ENCODE results near the gene CAMTA1. TPM values are rescaled to one million over a fixed set of nuclear protein-coding genes. Genes with fewer than 3 reads are reported as not detected.

Gene CAMTA1
- polyA plus RNA-seq, 1 donor (not counting 4 experiments of a cell fraction or from before 2014, with no cell fraction given): 51.4 TPM

DNA sequence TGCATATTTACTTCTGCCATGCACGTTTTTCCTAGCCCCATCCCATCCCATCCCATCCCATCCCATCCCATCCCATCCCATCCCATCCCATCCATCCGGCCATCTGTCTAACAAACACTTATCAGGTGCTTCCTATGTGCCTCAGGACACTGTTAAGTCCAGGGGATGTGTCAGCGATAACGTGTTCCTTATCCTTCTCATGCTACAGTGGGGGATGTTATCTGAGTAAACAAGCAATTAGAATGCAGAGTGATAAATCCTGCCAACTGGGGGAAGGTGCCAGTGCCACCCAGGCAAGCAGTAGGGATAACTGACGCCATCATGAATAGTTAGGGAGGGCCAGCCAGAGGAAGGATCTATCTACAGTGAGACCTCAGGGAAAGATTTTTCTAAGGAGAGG is 304.2 kb downstream of the CAMTA1 start:
- Histone ChIP-seq H3K4me3 (ENCODE audit: control insufficient read depth in 2 of 3, extremely low read depth in 1 of 3, insufficient read depth in 2 of 3, low read depth in 1 of 3, low read length in 3 of 3) (no peak overlapping the region), H3K4me2 (ENCODE audit: control insufficient read depth, extremely low read depth, insufficient read depth, low read depth, low read length) (no peak overlapping the region), H3K27ac (ENCODE audit: control insufficient read depth, insufficient read depth, low read length) (no peak overlapping the region), H2AFZ (ENCODE audit: control insufficient read depth, low read length) (no peak overlapping the region), H4K20me1 (ENCODE audit: control insufficient read depth, extremely low read depth, insufficient read depth, low read length) (no peaks in the 10 kb centered on the region), H3K27me3 (ENCODE audit: control insufficient read depth, extremely low read depth, insufficient read depth, low read length) (peaks cover 22% of the 10 kb centered on the region), H3K9ac (ENCODE audit: control insufficient read depth, extremely low read depth, insufficient read depth, low read length) (no peak overlapping the region), H3K9me1 (ENCODE audit: control insufficient read depth, extremely low read depth, insufficient read depth, low read length) (no peaks in the 10 kb centered on the region), H3K79me2 (ENCODE audit: control insufficient read depth, insufficient read depth, low read length) (no peaks in the 10 kb centered on the region), H3K36me3 (ENCODE audit: control insufficient read depth in 2 of 2, extremely low read depth in 1 of 2, insufficient read depth in 2 of 2, low read length in 2 of 2) (no peaks in the 10 kb centered on the region), H3K9me3 (ENCODE audit: control insufficient read depth, low read depth, low read length) (no peaks in the 10 kb centered on the region), H3K4me1 (ENCODE audit: control insufficient read depth, extremely low read depth, insufficient read depth, low read length) (no peaks in the 10 kb centered on the region)
- FAIRE-seq: no peak
- TF ChIP-seq EZH2 (IDR thresholded peaks at IDR 0.05; ENCODE audit: low read length): no peak
- TF ChIP-seq, protein P1, sequence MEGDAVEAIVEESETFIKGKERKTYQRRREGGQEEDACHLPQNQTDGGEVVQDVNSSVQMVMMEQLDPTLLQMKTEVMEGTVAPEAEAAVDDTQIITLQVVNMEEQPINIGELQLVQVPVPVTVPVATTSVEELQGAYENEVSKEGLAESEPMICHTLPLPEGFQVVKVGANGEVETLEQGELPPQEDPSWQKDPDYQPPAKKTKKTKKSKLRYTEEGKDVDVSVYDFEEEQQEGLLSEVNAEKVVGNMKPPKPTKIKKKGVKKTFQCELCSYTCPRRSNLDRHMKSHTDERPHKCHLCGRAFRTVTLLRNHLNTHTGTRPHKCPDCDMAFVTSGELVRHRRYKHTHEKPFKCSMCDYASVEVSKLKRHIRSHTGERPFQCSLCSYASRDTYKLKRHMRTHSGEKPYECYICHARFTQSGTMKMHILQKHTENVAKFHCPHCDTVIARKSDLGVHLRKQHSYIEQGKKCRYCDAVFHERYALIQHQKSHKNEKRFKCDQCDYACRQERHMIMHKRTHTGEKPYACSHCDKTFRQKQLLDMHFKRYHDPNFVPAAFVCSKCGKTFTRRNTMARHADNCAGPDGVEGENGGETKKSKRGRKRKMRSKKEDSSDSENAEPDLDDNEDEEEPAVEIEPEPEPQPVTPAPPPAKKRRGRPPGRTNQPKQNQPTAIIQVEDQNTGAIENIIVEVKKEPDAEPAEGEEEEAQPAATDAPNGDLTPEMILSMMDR (optimal IDR thresholded peaks at IDR 0.05 in 1 of 3, IDR thresholded peaks at IDR 0.05 in 1 of 3, conservative IDR thresholded peaks at IDR 0.05 in 1 of 3; ENCODE audit: extremely low read depth in 1 of 3, insufficient read depth in 2 of 3, low read length in 3 of 3): no peak
- no peak for DNase-seq (ENCODE audit: low read depth, low spot score)
- dilution Hi-C loops (cut with MboI; ENCODE audit: extremely low pct_ligation_motif_present, low sequenced_read_pairs): no loop called here

DNA sequence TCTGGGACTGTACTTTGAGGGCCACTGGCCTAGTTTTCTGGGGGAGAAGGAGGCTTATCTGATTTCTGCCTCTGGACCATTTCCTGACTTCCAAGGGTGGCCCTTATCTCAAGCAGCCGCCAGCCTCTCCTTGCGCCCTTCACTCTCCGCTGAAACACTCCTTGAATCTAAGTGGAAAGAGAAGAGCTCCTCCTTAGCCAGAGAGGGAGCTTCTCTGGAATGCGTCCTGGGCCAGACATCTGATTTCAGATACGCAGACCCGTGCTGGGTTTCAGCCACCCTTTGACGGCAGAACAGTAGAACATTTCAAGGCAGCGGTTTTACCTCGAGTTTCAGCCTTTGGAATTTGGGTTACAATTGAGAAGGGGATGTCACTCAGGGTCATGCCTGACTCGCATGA is 308.0 kb downstream of the CAMTA1 start:
- TF ChIP-seq, protein P1 (optimal IDR thresholded peaks at IDR 0.05 in 1 of 3, IDR thresholded peaks at IDR 0.05 in 1 of 3, conservative IDR thresholded peaks at IDR 0.05 in 1 of 3; ENCODE audit: extremely low read depth in 1 of 3, insufficient read depth in 2 of 3, low read length in 3 of 3): no peak
- no peak for TF ChIP-seq EZH2 (IDR thresholded peaks at IDR 0.05; ENCODE audit: low read length)
- FAIRE-seq: no peak

More for the DNA sequence above, 308.0 kb downstream of the CAMTA1 start:
- Histone ChIP-seq H3K9ac (ENCODE audit: control insufficient read depth, extremely low read depth, insufficient read depth, low read length) (no peak overlapping the region), H3K9me3 (ENCODE audit: control insufficient read depth, low read depth, low read length) (no peaks in the 10 kb centered on the region), H3K4me3 (ENCODE audit: control insufficient read depth in 2 of 3, extremely low read depth in 1 of 3, insufficient read depth in 2 of 3, low read depth in 1 of 3, low read length in 3 of 3) (no peak overlapping the region), H3K27ac (ENCODE audit: control insufficient read depth, insufficient read depth, low read length) (no peak overlapping the region), H3K4me2 (ENCODE audit: control insufficient read depth, extremely low read depth, insufficient read depth, low read depth, low read length) (no peak overlapping the region), H4K20me1 (ENCODE audit: control insufficient read depth, extremely low read depth, insufficient read depth, low read length) (no peaks in the 10 kb centered on the region), H3K27me3 (ENCODE audit: control insufficient read depth, extremely low read depth, insufficient read depth, low read length) (peaks cover 39% of the 10 kb centered on the region), H3K4me1 (ENCODE audit: control insufficient read depth, extremely low read depth, insufficient read depth, low read length) (no peaks in the 10 kb centered on the region), H3K36me3 (ENCODE audit: control insufficient read depth in 2 of 2, extremely low read depth in 1 of 2, insufficient read depth in 2 of 2, low read length in 2 of 2) (no peaks in the 10 kb centered on the region), H2AFZ (ENCODE audit: control insufficient read depth, low read length) (no peak overlapping the region), H3K9me1 (ENCODE audit: control insufficient read depth, extremely low read depth, insufficient read depth, low read length) (no peaks in the 10 kb centered on the region), H3K79me2 (ENCODE audit: control insufficient read depth, insufficient read depth, low read length) (no peaks in the 10 kb centered on the region)
- dilution Hi-C loops (cut with MboI; ENCODE audit: extremely low pct_ligation_motif_present, low sequenced_read_pairs): no loop called here
- no peak for DNase-seq (ENCODE audit: low read depth, low spot score)

All from keratinocyte (primary cell).